NB4 (cell line): ENCODE results near the gene GGCX.

ENCODE experiments used
- CTCF ChIP-seq: IDR thresholded peaks from one replicate; pipeline ENCODE4 v1.5.1; 2012; ENCODE audit warnings: low read depth, low read length
- MAX ChIP-seq: IDR thresholded peaks from 2 replicates; pipeline ENCODE4 v1.6.1; 2011; ENCODE audit warnings: low read depth, low read length
- MYC ChIP-seq: IDR thresholded peaks from 2 replicates; pipeline ENCODE4 v1.6.1; 2011; ENCODE audit warnings: low read depth, low read length
- POLR2A ChIP-seq: IDR thresholded peaks from 2 replicates; pipeline ENCODE4 v1.6.1; 2011; ENCODE audit warnings: mild to moderate bottlenecking; ENCODE audit not compliant: insufficient read length; ENCODE audit errors: extremely low read depth

GRCh38 chr2:85527787-85528186, 33.5 kb downstream of the GGCX start:
- TF ChIP-seq CTCF (no peak), POLR2A (no peak), MYC (no peak), MAX (no peak)
